Vagina (tissue), 2 donors: Measurements from ENCODE around the gene CRYGC. TPM values are rescaled to one million over a fixed set of nuclear protein-coding genes. Genes with fewer than 3 reads are reported as not detected.

Experiments
- DNase-seq, 2 donors: peaks; one replicate each; pipeline ENCODE4 v3.0.0-alpha.2; 2017; ENCODE audit errors: extremely low spot score in 2 of 2
- H3K27ac ChIP-seq: fragments of 200-600 bp; sonication (generic); one replicate; pipeline ENCODE4 v1.5.1; 2019
- H3K27me3 ChIP-seq: fragments of 200-600 bp; sonication (generic); one replicate; pipeline ENCODE4 v1.5.1; 2019
- H3K36me3 ChIP-seq, 2 donors: fragments of 200-600 bp; sonication (generic); one replicate each; pipeline ENCODE4 v1.5.1; 2017 to 2019
- H3K4me1 ChIP-seq: fragments of 200-600 bp; sonication (generic); one replicate; pipeline ENCODE4 v1.5.1; 2019
- H3K4me3 ChIP-seq, 2 donors: fragments of 200-600 bp; sonication (generic); 1 replicate in 1 of 2; 2 replicates in 1 of 2; pipeline ENCODE4 v1.5.1; 2016 to 2019
- H3K9me3 ChIP-seq: fragments of 200-600 bp; sonication (generic); one replicate; pipeline ENCODE4 v1.5.1; 2019
- CTCF ChIP-seq, 3 experiments: fragments of 450-650 bp in 2 of 3; fragments of 200-600 bp in 1 of 3; sonication (generic) in 1 of 3; IDR thresholded peaks; one replicate each; pipeline ENCODE4 v1.5.1; 2017 to 2019; ENCODE audit warnings: antibody characterized with exemption in 3 of 3, mild to moderate bottlenecking in 2 of 3, moderate library complexity in 2 of 3
- POLR2A ChIP-seq, 2 donors: fragments of 450-650 bp; IDR thresholded peaks; one replicate each; pipeline ENCODE4 v1.6.1; 2017; ENCODE audit warnings: antibody characterized with exemption in 2 of 2, mild to moderate bottlenecking in 2 of 2, moderate library complexity in 2 of 2
- POLR2AphosphoS5 ChIP-seq, 2 donors: sonication (generic); formaldehyde crosslinking; IDR thresholded peaks; one replicate each; pipeline ENCODE4 v1.9.0; 2017; ENCODE audit warnings: antibody characterized with exemption in 2 of 2, mild to moderate bottlenecking in 2 of 2, low read depth in 1 of 2; ENCODE audit not compliant: insufficient read depth in 1 of 2
- intact Hi-C: fragments of 100-400 bp; cut with DNase I; formaldehyde crosslinking; loops from one replicate; pipeline ENCODE4 v1.15.1; 2023
- total RNA-seq: library from RNA; depleted of rRNA; stranded (reverse); fragments of >200 nt; gene quantifications from one replicate; pipeline ENCODE4 v1.2.3, GENCODE V29; 2016

The CRYGC gene
- total RNA-seq, 1 donor from 2014 or later: not detected

DNA sequence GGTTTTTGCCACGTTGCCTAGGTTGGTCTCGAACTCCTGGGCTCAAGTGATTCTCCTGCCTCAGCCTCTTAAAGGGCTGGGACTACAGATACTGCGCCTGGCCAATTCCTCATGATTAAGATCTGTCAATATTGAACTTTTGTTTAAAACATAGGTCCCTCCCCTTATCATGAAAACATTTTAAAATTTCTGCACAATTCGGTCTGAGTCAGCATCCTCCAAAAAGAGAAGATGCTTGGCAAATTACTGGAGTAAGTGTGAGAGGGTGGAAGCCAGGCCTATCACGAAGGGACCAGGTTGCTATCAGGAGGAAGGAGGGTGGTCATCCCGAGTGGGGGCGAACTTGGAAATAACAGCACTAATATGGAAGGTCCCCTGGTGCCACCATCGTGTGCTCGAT lies 44.5 kb upstream of the CRYGC start:
- H3K36me3 ChIP-seq: no peaks in the 10 kb centered on the region
- H3K27ac ChIP-seq: no peak overlapping the region
- no peak overlapping the region for H3K4me3 ChIP-seq
- no peaks in the 10 kb centered on the region for H3K27me3 ChIP-seq
- TF ChIP-seq CTCF (IDR thresholded peaks at IDR 0.05): no peak
- no peak for TF ChIP-seq POLR2AphosphoS5 (IDR thresholded peaks at IDR 0.05; ENCODE audit: insufficient read depth in 1 of 2, low read depth in 1 of 2)
- TF ChIP-seq POLR2A (IDR thresholded peaks at IDR 0.05): no peak
- intact Hi-C loops: loop anchor here (10.0 kb wide), 1 partner anchor 81 kb away; the partner anchor contains the start of gene IDH1
- H3K9me3 ChIP-seq: no peaks in the 10 kb centered on the region
- no peak for DNase-seq
- no peaks in the 10 kb centered on the region for H3K4me1 ChIP-seq

- DNase-seq: no peak
- no peak overlapping the region for H3K27ac ChIP-seq
- H3K36me3 ChIP-seq: no peaks in the 10 kb centered on the region
Measured at GRCh38 chr2:208172125-208172524, 42.5 kb upstream of the CRYGC start.

GRCh38 chr2:208164951-208165755 lies 35.5 kb upstream of the CRYGC start:
- TF ChIP-seq POLR2AphosphoS5 (IDR thresholded peaks at IDR 0.05; ENCODE audit: insufficient read depth in 1 of 2, low read depth in 1 of 2): no peak
- TF ChIP-seq CTCF (IDR thresholded peaks at IDR 0.05): no peak
- TF ChIP-seq POLR2A (IDR thresholded peaks at IDR 0.05): no peak
- intact Hi-C loops: no loop called here
- H3K4me1 ChIP-seq: no peaks in the 10 kb centered on the region
- H3K36me3 ChIP-seq: no peaks in the 10 kb centered on the region
- H3K9me3 ChIP-seq: no peaks in the 10 kb centered on the region
- no peak overlapping the region for H3K27ac ChIP-seq
- H3K4me3 ChIP-seq: no peak overlapping the region
- DNase-seq: no peak
- no peaks in the 10 kb centered on the region for H3K27me3 ChIP-seq

More at GRCh38 chr2:208172125-208172524, 42.5 kb upstream of the CRYGC start:
- Histone ChIP-seq H3K9me3 (no peaks in the 10 kb centered on the region), H3K4me3 (no peak overlapping the region), H3K4me1 (no peaks in the 10 kb centered on the region), H3K27me3 (no peaks in the 10 kb centered on the region)
- intact Hi-C loops: loop anchor here (10.0 kb wide), 1 partner anchor 83 kb away; the partner anchor contains the start of gene IDH1
- TF ChIP-seq POLR2AphosphoS5 (IDR thresholded peaks at IDR 0.05; ENCODE audit: insufficient read depth in 1 of 2, low read depth in 1 of 2): no peak
- no peak for TF ChIP-seq POLR2A (IDR thresholded peaks at IDR 0.05)
- TF ChIP-seq CTCF (IDR thresholded peaks at IDR 0.05): no peak

DNA sequence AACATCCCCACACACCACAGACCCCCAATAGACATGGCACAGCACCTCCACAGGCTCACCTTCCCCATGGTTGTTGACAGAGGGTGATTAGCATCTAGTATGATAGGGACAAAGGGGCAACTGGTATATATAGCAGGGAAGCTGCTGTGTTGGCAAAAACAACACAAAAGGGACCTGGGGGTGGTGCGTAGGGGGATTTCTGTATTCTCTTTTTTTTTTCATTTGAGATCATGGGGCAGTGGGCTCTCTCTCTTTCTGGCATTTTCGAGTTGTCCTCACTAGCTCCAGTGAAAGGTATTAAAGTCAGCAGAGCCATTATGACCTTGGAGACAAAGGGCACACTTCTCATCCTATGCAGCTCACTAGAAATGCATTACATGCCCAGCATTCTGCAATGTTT lies 33.9 kb upstream of the CRYGC start, which contains the start of gene CRYGA:
Gene CRYGA, minus strand, starts transcription at position 101 of the 400 bp plus-strand sequence. Its CDS starts 33 bp downstream, at position 68.
- no peak within 1 kb of the TSS for H3K4me3 ChIP-seq
- no peaks in the 10 kb centered on the region for H3K4me1 ChIP-seq
- H3K9me3 ChIP-seq: no peaks in the 10 kb centered on the region
- no peaks in the 10 kb centered on the region for H3K36me3 ChIP-seq
- intact Hi-C loops: no loop called here
- H3K27me3 ChIP-seq: no peaks in the 10 kb centered on the region
- no peak for DNase-seq
- TF ChIP-seq POLR2A (IDR thresholded peaks at IDR 0.05) (no peak), POLR2AphosphoS5 (IDR thresholded peaks at IDR 0.05; ENCODE audit: insufficient read depth in 1 of 2, low read depth in 1 of 2) (no peak), CTCF (IDR thresholded peaks at IDR 0.05) (no peak)
- H3K27ac ChIP-seq: no peak within 1 kb of the TSS

- no peak overlapping the region for H3K27ac ChIP-seq
- no peaks in the 10 kb centered on the region for H3K27me3 ChIP-seq
- intact Hi-C loops: no loop called here
- H3K36me3 ChIP-seq: no peaks in the 10 kb centered on the region
- no peak for DNase-seq
- no peaks in the 10 kb centered on the region for H3K4me1 ChIP-seq
- TF ChIP-seq POLR2A (IDR thresholded peaks at IDR 0.05) (no peak), CTCF (IDR thresholded peaks at IDR 0.05) (no peak), POLR2AphosphoS5 (IDR thresholded peaks at IDR 0.05; ENCODE audit: insufficient read depth in 1 of 2, low read depth in 1 of 2) (no peak)
- no peak overlapping the region for H3K4me3 ChIP-seq
- no peaks in the 10 kb centered on the region for H3K9me3 ChIP-seq
Measured at GRCh38 chr2:208156439-208156838, 26.8 kb upstream of the CRYGC start.
